ENCODE results near the gene ADARB2.

DNA sequence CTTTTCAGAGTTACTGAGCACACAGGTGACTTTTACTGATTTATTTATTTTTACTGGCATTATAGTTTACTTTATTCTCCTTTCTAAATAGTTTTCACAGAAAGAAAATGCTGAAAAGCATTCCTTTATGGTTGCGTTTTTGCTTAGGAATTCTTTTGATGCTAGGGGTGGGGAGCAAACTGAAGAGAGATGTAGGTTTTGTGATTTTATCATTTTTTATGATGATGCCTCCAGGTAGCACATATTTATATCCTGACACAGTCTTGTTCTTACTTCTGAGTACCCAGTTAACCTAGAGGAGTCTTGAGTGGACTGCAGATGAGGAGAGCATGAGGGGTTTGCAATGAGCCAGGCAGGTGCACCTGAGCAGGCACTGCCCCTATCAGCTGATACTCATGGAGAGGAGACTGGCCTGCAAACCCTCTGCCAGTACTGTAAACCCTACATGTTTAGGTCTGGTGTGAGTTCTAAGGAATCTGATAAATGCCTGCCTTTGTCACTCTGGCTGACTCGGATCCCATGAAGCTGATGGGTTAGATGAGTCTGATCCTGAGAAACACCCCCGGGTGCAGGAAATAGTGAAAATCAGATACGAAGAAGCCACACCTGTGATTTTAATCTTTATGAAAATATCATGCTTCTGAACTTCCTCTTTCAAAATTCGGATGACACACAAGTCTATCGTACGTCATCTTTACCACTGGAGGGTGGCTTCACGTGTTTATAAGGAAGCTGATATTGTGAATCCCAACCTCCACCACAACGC is 378.3 kb downstream of the ADARB2 start:
- TF ChIP-seq KLF10 (tag by site-specific recombination; IDR thresholded peaks at IDR 0.05) (no peak), ZNF335 (tag by site-specific recombination; conservative IDR thresholded peaks at IDR 0.05) (no peak), ZNF530 (tag by site-specific recombination; IDR thresholded peaks at IDR 0.05; ENCODE audit: low read depth) (no peak), ZNF274 (IDR thresholded peaks at IDR 0.05; ENCODE audit: low read length) (no peak), ZNF274 (tag by site-specific recombination; IDR thresholded peaks at IDR 0.05; ENCODE audit: borderline replicate concordance) (no peak), KLF16 (tag by site-specific recombination; IDR thresholded peaks at IDR 0.05) (no peak), ZNF433 (tag by site-specific recombination; IDR thresholded peaks at IDR 0.05; ENCODE audit: low read depth) (no peak)
- TF ChIP-seq, protein P1, sequence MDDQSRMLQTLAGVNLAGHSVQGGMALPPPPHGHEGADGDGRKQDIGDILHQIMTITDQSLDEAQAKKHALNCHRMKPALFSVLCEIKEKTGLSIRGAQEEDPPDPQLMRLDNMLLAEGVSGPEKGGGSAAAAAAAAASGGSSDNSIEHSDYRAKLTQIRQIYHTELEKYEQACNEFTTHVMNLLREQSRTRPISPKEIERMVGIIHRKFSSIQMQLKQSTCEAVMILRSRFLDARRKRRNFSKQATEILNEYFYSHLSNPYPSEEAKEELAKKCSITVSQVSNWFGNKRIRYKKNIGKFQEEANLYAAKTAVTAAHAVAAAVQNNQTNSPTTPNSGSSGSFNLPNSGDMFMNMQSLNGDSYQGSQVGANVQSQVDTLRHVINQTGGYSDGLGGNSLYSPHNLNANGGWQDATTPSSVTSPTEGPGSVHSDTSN (CRISPR knock-in tag; IDR thresholded peaks at IDR 0.05), result no peak
- TF ChIP-seq, protein P2, sequence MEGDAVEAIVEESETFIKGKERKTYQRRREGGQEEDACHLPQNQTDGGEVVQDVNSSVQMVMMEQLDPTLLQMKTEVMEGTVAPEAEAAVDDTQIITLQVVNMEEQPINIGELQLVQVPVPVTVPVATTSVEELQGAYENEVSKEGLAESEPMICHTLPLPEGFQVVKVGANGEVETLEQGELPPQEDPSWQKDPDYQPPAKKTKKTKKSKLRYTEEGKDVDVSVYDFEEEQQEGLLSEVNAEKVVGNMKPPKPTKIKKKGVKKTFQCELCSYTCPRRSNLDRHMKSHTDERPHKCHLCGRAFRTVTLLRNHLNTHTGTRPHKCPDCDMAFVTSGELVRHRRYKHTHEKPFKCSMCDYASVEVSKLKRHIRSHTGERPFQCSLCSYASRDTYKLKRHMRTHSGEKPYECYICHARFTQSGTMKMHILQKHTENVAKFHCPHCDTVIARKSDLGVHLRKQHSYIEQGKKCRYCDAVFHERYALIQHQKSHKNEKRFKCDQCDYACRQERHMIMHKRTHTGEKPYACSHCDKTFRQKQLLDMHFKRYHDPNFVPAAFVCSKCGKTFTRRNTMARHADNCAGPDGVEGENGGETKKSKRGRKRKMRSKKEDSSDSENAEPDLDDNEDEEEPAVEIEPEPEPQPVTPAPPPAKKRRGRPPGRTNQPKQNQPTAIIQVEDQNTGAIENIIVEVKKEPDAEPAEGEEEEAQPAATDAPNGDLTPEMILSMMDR (tag by site-specific recombination; IDR thresholded peaks at IDR 0.05), result no peak
- TF ChIP-seq, protein P3, sequence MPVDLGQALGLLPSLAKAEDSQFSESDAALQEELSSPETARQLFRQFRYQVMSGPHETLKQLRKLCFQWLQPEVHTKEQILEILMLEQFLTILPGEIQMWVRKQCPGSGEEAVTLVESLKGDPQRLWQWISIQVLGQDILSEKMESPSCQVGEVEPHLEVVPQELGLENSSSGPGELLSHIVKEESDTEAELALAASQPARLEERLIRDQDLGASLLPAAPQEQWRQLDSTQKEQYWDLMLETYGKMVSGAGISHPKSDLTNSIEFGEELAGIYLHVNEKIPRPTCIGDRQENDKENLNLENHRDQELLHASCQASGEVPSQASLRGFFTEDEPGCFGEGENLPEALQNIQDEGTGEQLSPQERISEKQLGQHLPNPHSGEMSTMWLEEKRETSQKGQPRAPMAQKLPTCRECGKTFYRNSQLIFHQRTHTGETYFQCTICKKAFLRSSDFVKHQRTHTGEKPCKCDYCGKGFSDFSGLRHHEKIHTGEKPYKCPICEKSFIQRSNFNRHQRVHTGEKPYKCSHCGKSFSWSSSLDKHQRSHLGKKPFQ (tag by site-specific recombination; IDR thresholded peaks at IDR 0.05), result no peak
